SK-N-SH (cell line): ENCODE data around the gene XG. TPM values are rescaled to one million over a fixed set of nuclear protein-coding genes. Genes with fewer than 3 reads are reported as not detected.

ENCODE experiments used
- CTCF ChIA-PET: fragments of 300-600, 350-600 bp; formaldehyde crosslinking; extraction: SDS; loops from one replicate; lab custom pipeline; 2021; lab: Yijun Ruan, JAX
- POLR2A ChIA-PET: fragments of 350-600 bp; sonication (Branson Sonifier 250); formaldehyde crosslinking; extraction: SDS; loops from one replicate; lab custom pipeline; 2020; ENCODE audit warnings: antibody characterized with exemption, inconsistent platforms; lab: Yijun Ruan, JAX
- DNase-seq: peaks from one replicate; pipeline ENCODE4 v3.0.0; 2012
- H2AFZ ChIP-seq: fragments of 200-600 bp; sonication (generic); 2 replicates; pipeline ENCODE4 v1.8.1; 2016; ENCODE audit warnings: antibody characterized with exemption, mild to moderate bottlenecking, low read depth
- H3F3A ChIP-seq: fragments of 200-600 bp; sonication (generic); replicated peaks from 2 replicates; pipeline ENCODE3; 2016; ENCODE audit warnings: antibody characterized with exemption, mild to moderate bottlenecking; ENCODE audit not compliant: insufficient read depth
- H3K27ac ChIP-seq, 2 experiments: fragments of 200-500 bp in 1 of 2; fragments of 200-600 bp in 1 of 2; sonication (Bioruptor generic) in 1 of 2; sonication (generic), shearing (Covaris generic) in 1 of 2; 2 replicates each; pipeline versions ENCODE4 v1.5.1 to v1.6.1; 2014 to 2016; ENCODE audit warnings: low read depth in 2 of 2, inconsistent platforms in 1 of 2, low read length in 1 of 2, mild to moderate bottlenecking in 1 of 2, mixed read lengths in 1 of 2
- H3K27me3 ChIP-seq: fragments of 200-600 bp; sonication (generic), shearing (Covaris generic); 2 replicates; pipeline ENCODE4 v1.6.1; 2016; ENCODE audit warnings: mixed run types; ENCODE audit not compliant: insufficient read depth
- H3K36me3 ChIP-seq, 2 experiments: fragments of 200-500 bp in 1 of 2; fragments of 200-600 bp in 1 of 2; sonication (Bioruptor generic) in 1 of 2; sonication (generic) in 1 of 2; replicated peaks in 1 of 2; 2 replicates each; pipeline versions ENCODE3 to v1.5.1; 2014 to 2016; ENCODE audit warnings: low read length in 1 of 2, mild to moderate bottlenecking in 1 of 2; ENCODE audit not compliant: insufficient read depth in 2 of 2, control insufficient read depth in 1 of 2
- H3K4me1 ChIP-seq, 2 experiments: fragments of 200-500 bp in 1 of 2; fragments of 200-600 bp in 1 of 2; sonication (Bioruptor generic) in 1 of 2; sonication (generic), shearing (Covaris generic) in 1 of 2; 2 replicates each; pipeline versions ENCODE4 v1.5.1 to v1.6.1; 2014 to 2016; ENCODE audit warnings: low read depth in 1 of 2, low read length in 1 of 2, mixed run types in 1 of 2; ENCODE audit not compliant: insufficient read depth in 2 of 2, control insufficient read depth in 1 of 2
- H3K4me2 ChIP-seq: fragments of 200-600 bp; sonication (generic), shearing (Covaris generic); 2 replicates; pipeline ENCODE4 v1.6.1; 2017; ENCODE audit warnings: mixed run types
- H3K4me3 ChIP-seq, 2 experiments: fragments of 200-500 bp in 1 of 2; fragments of 200-600 bp in 1 of 2; sonication (Bioruptor generic) in 1 of 2; sonication (generic), shearing (Covaris generic) in 1 of 2; 2 replicates each; pipeline versions ENCODE4 v1.5.1 to v1.8.1; 2014 to 2016; ENCODE audit warnings: low read depth in 2 of 2, inconsistent platforms in 1 of 2, low read length in 1 of 2, mild to moderate bottlenecking in 1 of 2, mixed read lengths in 1 of 2, moderate library complexity in 1 of 2
- H3K79me2 ChIP-seq: fragments of 200-600 bp; sonication (generic); 2 replicates; pipeline ENCODE4 v1.8.1; 2017; ENCODE audit warnings: mild to moderate bottlenecking; ENCODE audit not compliant: insufficient read depth
- H3K9ac ChIP-seq: fragments of 200-600 bp; sonication (generic); 2 replicates; pipeline ENCODE4 v1.6.1; 2017; ENCODE audit warnings: mixed run types
- H3K9me2 ChIP-seq: fragments of 200-600 bp; sonication (generic); 2 replicates; pipeline ENCODE4 v1.6.1; 2017; ENCODE audit warnings: mixed run types
- H3K9me3 ChIP-seq: fragments of 200-600 bp; sonication (generic); 2 replicates; pipeline ENCODE4 v1.6.1; 2017; ENCODE audit warnings: mixed run types, mild to moderate bottlenecking, moderate library complexity
- H4K20me1 ChIP-seq: fragments of 200-600 bp; sonication (generic); 2 replicates; pipeline ENCODE4 v1.6.1; 2017; ENCODE audit warnings: mild to moderate bottlenecking, mixed run types; ENCODE audit not compliant: insufficient read depth
- CHD2 ChIP-seq: fragments of 150-350 bp; IDR thresholded peaks from 2 replicates; pipeline ENCODE4 v1.6.1; 2018; ENCODE audit warnings: low read length; ENCODE audit not compliant: partially characterized antibody
- ELF1 ChIP-seq: IDR thresholded peaks from 2 replicates; pipeline ENCODE4 v1.4.0; 2012
- EP300 ChIP-seq, 2 experiments: IDR thresholded peaks; 2 replicates each; pipeline versions ENCODE4 v1.4.0 to v1.6.1; 2012; ENCODE audit warnings: borderline replicate concordance in 1 of 2, low read depth in 1 of 2, low read length in 1 of 2
- EZH2phosphoT487 ChIP-seq: fragments of 200-600 bp; sonication (generic); IDR thresholded peaks from 2 replicates; pipeline ENCODE4 v1.6.1; 2017; ENCODE audit warnings: low read depth, mixed run types, mild to moderate bottlenecking, antibody characterized with exemption, moderate library complexity, borderline replicate concordance
- FOSL2 ChIP-seq: IDR thresholded peaks from 2 replicates; pipeline ENCODE4 v1.4.0; 2012; ENCODE audit warnings: low read depth, mild to moderate bottlenecking, moderate library complexity, borderline replicate concordance
- FOXM1 ChIP-seq: IDR thresholded peaks from 2 replicates; pipeline ENCODE4 v1.4.0; 2012; ENCODE audit warnings: low read depth, mild to moderate bottlenecking
- GATA2 ChIP-seq: sonication (generic); formaldehyde crosslinking; IDR thresholded peaks from 2 replicates; pipeline ENCODE4 v1.5.0; 2020; ENCODE audit warnings: mild to moderate bottlenecking, missing genetic modification reagents
- IRF3 ChIP-seq: fragments of 150-350 bp; IDR thresholded peaks from 2 replicates; pipeline ENCODE4 v1.6.1; 2016; ENCODE audit warnings: mild to moderate bottlenecking, low read depth, low read length
- JUND ChIP-seq: IDR thresholded peaks from 2 replicates; pipeline ENCODE4 v1.4.0; 2012
- MAX ChIP-seq: IDR thresholded peaks from 2 replicates; pipeline ENCODE4 v1.4.0; 2012; ENCODE audit warnings: low read depth
- MEF2A ChIP-seq: IDR thresholded peaks from 2 replicates; pipeline ENCODE4 v1.4.0; 2012; ENCODE audit warnings: low read depth, borderline replicate concordance
- MXI1 ChIP-seq: IDR thresholded peaks from 2 replicates; pipeline ENCODE4 v1.6.1; 2012; ENCODE audit warnings: mild to moderate bottlenecking, low read depth, low read length, improper control_type of control experiment
- NRF1 ChIP-seq: IDR thresholded peaks from 2 replicates; pipeline ENCODE4 v1.6.1; 2012; ENCODE audit warnings: low read depth, mild to moderate bottlenecking, low read length
- RFX5 ChIP-seq: IDR thresholded peaks from 2 replicates; pipeline ENCODE4 v1.6.1; 2012; ENCODE audit warnings: mild to moderate bottlenecking, improper control_type of control experiment, low read length
- RXRA ChIP-seq: IDR thresholded peaks from 2 replicates; pipeline ENCODE4 v1.4.0; 2012; ENCODE audit warnings: low read depth, mild to moderate bottlenecking, borderline replicate concordance
- SIN3A ChIP-seq: IDR thresholded peaks from 2 replicates; pipeline ENCODE4 v1.6.1; 2012; ENCODE audit warnings: low read depth, mild to moderate bottlenecking, low read length, moderate library complexity, borderline replicate concordance
- SMC3 ChIP-seq: IDR thresholded peaks from 2 replicates; pipeline ENCODE4 v1.6.1; 2012; ENCODE audit warnings: low read depth, low read length, improper control_type of control experiment
- TCF12 ChIP-seq: IDR thresholded peaks from 2 replicates; pipeline ENCODE4 v1.4.0; 2012
- TEAD4 ChIP-seq: IDR thresholded peaks from 2 replicates; pipeline ENCODE4 v1.4.0; 2012; ENCODE audit warnings: mild to moderate bottlenecking, borderline replicate concordance; ENCODE audit not compliant: insufficient read depth
- USF1 ChIP-seq: IDR thresholded peaks from 2 replicates; pipeline ENCODE4 v1.4.0; 2012; ENCODE audit warnings: low read depth, borderline replicate concordance
- USF2 ChIP-seq: fragments of 150-350 bp; IDR thresholded peaks from 2 replicates; pipeline ENCODE4 v1.6.1; 2017; ENCODE audit warnings: antibody characterized with exemption, low read length, low read depth, borderline replicate concordance
- YY1 ChIP-seq: IDR thresholded peaks from 2 replicates; pipeline ENCODE4 v1.4.0; 2012; ENCODE audit warnings: low read depth, mild to moderate bottlenecking
- ZBTB33 ChIP-seq: IDR thresholded peaks from 2 replicates; pipeline ENCODE4 v1.4.0; 2012; ENCODE audit warnings: low read depth, borderline replicate concordance
- WGBS: methylation state at CpG from one replicate; pipeline ENCODE4 v1.1.6; 2017; ENCODE audit warnings: low lambda C conversion rate; 5-methylcytosine and 5-hydroxymethylcytosine counted together
- polyA plus RNA-seq, 3 experiments: library from polyadenylated mRNA; depleted of rRNA; stranded (reverse); fragments of >200 nt; gene quantifications; 2 replicates each; pipeline ENCODE4 v1.2.3, GENCODE V29; 2012

Gene XG
- polyA plus RNA-seq, 1 of the 3 experiments (the other 2 are of a cell fraction) = 0.76 TPM

GRCh38 chrX:2846992-2847391 is 95.2 kb downstream of the XG start:
- peaks cover 6% of the 10 kb centered on the region for H3F3A ChIP-seq
- H3K9me2 ChIP-seq = no peaks in the 10 kb centered on the region
- no peaks in the 10 kb centered on the region for H3K36me3 ChIP-seq
- no peak overlapping the region for H2AFZ ChIP-seq
- no peak overlapping the region for H3K4me3 ChIP-seq
- ChIA-PET POLR2A (no interaction called here), CTCF (no interaction called here)
- H3K4me2 ChIP-seq = no peak overlapping the region
- H3K79me2 ChIP-seq = no peaks in the 10 kb centered on the region
- DNase-seq = no peak
- H3K27me3 ChIP-seq = no peaks in the 10 kb centered on the region; the same call in 1 of the 2 replicates
- no peaks in the 10 kb centered on the region for H4K20me1 ChIP-seq
- no peaks in the 10 kb centered on the region for H3K4me1 ChIP-seq
- TF ChIP-seq JUND (no peak), TEAD4 (no peak), RFX5 (no peak), NRF1 (no peak), ZBTB33 (no peak), CHD2 (no peak), MEF2A (no peak), ELF1 (no peak), SIN3A (no peak), FOSL2 (no peak)
- H3K9ac ChIP-seq = no peak overlapping the region
- H3K27ac ChIP-seq = no peak overlapping the region
- no peaks in the 10 kb centered on the region for H3K9me3 ChIP-seq

- H3K36me3 ChIP-seq = no peaks in the 10 kb centered on the region
- ChIA-PET CTCF (no interaction called here), POLR2A (no interaction called here)
- H4K20me1 ChIP-seq = no peaks in the 10 kb centered on the region
- no peaks in the 10 kb centered on the region for H3K4me1 ChIP-seq
- no peak overlapping the region for H3K4me3 ChIP-seq
- H3F3A ChIP-seq = peaks cover 6% of the 10 kb centered on the region
- H3K27ac ChIP-seq = peak overlapping the region in 1 of 2 experiments; percentile 14; a peak in 2 of 4 replicates
- WGBS = 45% methylated on average over 9 of the region's 9 CpGs
- no peak for DNase-seq
- peak overlapping the region; percentile 40; the same call in 1 of the 2 replicates for H3K4me2 ChIP-seq
- H3K9me3 ChIP-seq = no peaks in the 10 kb centered on the region; the same call in 1 of the 2 replicates
- no peak overlapping the region for H3K9ac ChIP-seq
- H3K79me2 ChIP-seq = no peaks in the 10 kb centered on the region
- TF ChIP-seq USF2 (no peak), IRF3 (no peak), EZH2phosphoT487 (no peak), ELF1 (no peak), TEAD4 (no peak), EP300 (IDR thresholded peaks at IDR 0.05; ENCODE audit: borderline replicate concordance in 1 of 2, low read depth in 1 of 2, low read length in 1 of 2) (no peak), SMC3 (no peak), SIN3A (no peak), MXI1 (no peak), MEF2A (no peak), RFX5 (no peak), USF1 (no peak), TCF12 (no peak), YY1 (no peak), RXRA (no peak), FOXM1 (no peak), MAX (no peak), CHD2 (no peak), GATA2 (CRISPR knock-in tag) (no peak)
- no peaks in the 10 kb centered on the region for H3K9me2 ChIP-seq
- no peaks in the 10 kb centered on the region; the same call in 1 of the 2 replicates for H3K27me3 ChIP-seq
- H2AFZ ChIP-seq = peak overlapping the region; percentile 62; the same call in 1 of the 2 replicates
These were observed 97.0 kb downstream of the XG start for GRCh38 chrX:2848871-2849301.
